ENCODE data around the gene GNB1L. TPM values are rescaled to one million over a fixed set of nuclear protein-coding genes. Genes with fewer than 3 reads are reported as not detected.

The GNB1L gene
- total and polyA plus RNA-seq, 9 of the 15 experiments (the other 6 are each of a cell fraction or from before 2014, with no cell fraction given): 0.56 to 50.5 (median 10.2) TPM

- no peak for TF ChIP-seq MXI1 (IDR thresholded peaks at IDR 0.05; ENCODE audit: low read depth, low read length)
- TF ChIP-seq ZFP91 (CRISPR knock-in tag; IDR thresholded peaks at IDR 0.05): no peak
- TF ChIP-seq HNRNPLL (IDR thresholded peaks at IDR 0.05; ENCODE audit: low read depth, low read length, poor library complexity, severe bottlenecking): peak; percentile 97
- TF ChIP-seq SREBF1 (IDR thresholded peaks at IDR 0.05; ENCODE audit: borderline replicate concordance, low read depth, low read length): no peak; the same call in 1 of the 2 replicates
- TF ChIP-seq ZMIZ1 (IDR thresholded peaks at IDR 0.05; ENCODE audit: low read depth in 2 of 2, low read length in 2 of 2): no peak
- TF ChIP-seq ZNF764 (CRISPR knock-in tag; IDR thresholded peaks at IDR 0.05; ENCODE audit: low read depth): no peak
- TF ChIP-seq KAT2B (IDR thresholded peaks at IDR 0.05; ENCODE audit: low read depth, low read length): peak; percentile 16
- peak; percentile 25; the same call in 1 of the 2 replicates for TF ChIP-seq POLR2AphosphoS2 (IDR thresholded peaks at IDR 0.05; ENCODE audit: low read length)
- no peak for TF ChIP-seq NCOR1 (IDR thresholded peaks at IDR 0.05)
- TF ChIP-seq ZNF41 (CRISPR knock-in tag; conservative IDR thresholded peaks at IDR 0.05): no peak
- TF ChIP-seq SRSF7 (optimal IDR thresholded peaks at IDR 0.05; ENCODE audit: low read depth, low read length): no peak
- TF ChIP-seq HDAC3 (IDR thresholded peaks at IDR 0.05; ENCODE audit: borderline replicate concordance, partially characterized antibody): no peak
- TF ChIP-seq NONO (IDR thresholded peaks at IDR 0.05; ENCODE audit: low read depth in 2 of 2, low read length in 1 of 2): no peak
- TF ChIP-seq HMGN3 (IDR thresholded peaks at IDR 0.05; ENCODE audit: borderline replicate concordance, extremely low read depth, insufficient read length, low read depth, low read length): no peak
- TF ChIP-seq LCOR (CRISPR knock-in tag; IDR thresholded peaks at IDR 0.05): no peak
- TF ChIP-seq FOXO4 (CRISPR knock-in tag; IDR thresholded peaks at IDR 0.05): no peak
- TF ChIP-seq MLX (CRISPR knock-in tag; conservative IDR thresholded peaks at IDR 0.05): no peak
Measured at GRCh38 chr22:19880786-19881569, 26.3 kb upstream of the GNB1L start (continued).
